NT2/D1 (cell line): ENCODE data around the gene OGFRL1.

Experiments
- DNase-seq: peaks from one replicate; pipeline ENCODE4 v3.0.0-alpha.2; 2011; ENCODE audit warnings: low read depth, low spot score
- H3K27me3 ChIP-seq: 2 replicates; pipeline ENCODE4 v1.6.0; 2011; ENCODE audit warnings: mild to moderate bottlenecking; ENCODE audit not compliant: insufficient read length, insufficient read depth
- H3K36me3 ChIP-seq: 2 replicates; pipeline ENCODE4 v1.6.1; 2011; ENCODE audit warnings: mild to moderate bottlenecking, low read length, mixed read lengths; ENCODE audit not compliant: insufficient read depth, insufficient read length
- H3K4me1 ChIP-seq: 2 replicates; pipeline ENCODE4 v1.5.1; 2011; ENCODE audit not compliant: insufficient read depth, insufficient read length
- H3K4me3 ChIP-seq: 2 replicates; pipeline ENCODE4 v1.5.1; 2011; ENCODE audit warnings: low read depth; ENCODE audit not compliant: insufficient read length
- H3K9ac ChIP-seq: 2 replicates; pipeline ENCODE4 v1.6.0; 2011; ENCODE audit warnings: low read depth; ENCODE audit not compliant: insufficient read length
- H3K9me3 ChIP-seq: 2 replicates; pipeline ENCODE4 v1.5.1; 2011; ENCODE audit warnings: mild to moderate bottlenecking, low read length; ENCODE audit not compliant: insufficient read depth
- SUZ12 ChIP-seq: IDR thresholded peaks from 2 replicates; pipeline ENCODE4 v1.6.1; 2011; ENCODE audit not compliant: insufficient read length, insufficient read depth; ENCODE audit errors: extremely low read depth
- YY1 ChIP-seq: IDR thresholded peaks from 2 replicates; pipeline ENCODE4 v1.6.1; 2011; ENCODE audit not compliant: insufficient read length, insufficient read depth
- ZNF274 ChIP-seq: IDR thresholded peaks from 2 replicates; pipeline ENCODE4 v1.6.1; 2011; ENCODE audit warnings: mild to moderate bottlenecking, low read depth, low read length

The OGFRL1 gene

DNA sequence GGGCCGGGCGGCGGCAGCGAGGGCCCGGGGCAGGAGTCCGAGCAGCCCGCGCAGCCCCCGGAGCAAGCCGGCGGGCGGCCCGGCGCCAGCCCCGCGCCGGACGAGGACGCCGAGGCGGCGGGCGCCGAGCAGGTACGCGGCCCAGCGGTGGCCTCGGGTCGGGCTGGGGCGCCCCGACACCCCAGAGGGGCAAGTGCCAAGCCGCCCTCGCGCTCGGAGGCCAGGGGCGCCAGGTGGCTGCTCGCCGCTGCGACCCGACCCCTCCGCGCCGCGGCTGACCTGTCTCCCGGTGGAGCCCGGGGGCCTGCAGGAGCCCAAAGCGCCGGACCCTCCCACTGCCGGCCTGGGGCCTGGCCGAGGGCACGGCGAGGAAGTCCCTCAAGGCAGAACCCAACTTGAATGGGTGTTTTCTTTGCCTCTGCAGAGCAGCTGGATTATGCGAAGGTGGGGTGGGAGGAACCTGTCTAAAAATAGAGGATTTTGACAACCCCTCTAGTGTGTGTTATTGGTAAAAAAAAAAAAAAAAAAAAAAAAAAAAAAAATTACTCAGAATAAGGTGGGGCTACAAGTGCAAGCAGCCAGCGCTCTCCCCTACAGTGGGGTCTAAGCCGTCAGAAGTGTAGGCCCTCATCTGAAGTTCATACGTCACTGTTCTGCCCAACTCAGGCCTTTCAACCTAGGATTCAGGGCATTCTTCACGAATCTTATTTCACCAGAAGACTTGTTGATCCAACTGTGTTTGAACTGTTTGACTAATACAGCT is 609 bp downstream of the OGFRL1 start:
- no peaks in the 10 kb centered on the region for H3K9me3 ChIP-seq
- H3K36me3 ChIP-seq: peaks cover 6% of the 10 kb centered on the region
- no peak for TF ChIP-seq YY1
- no peak for TF ChIP-seq ZNF274
- TF ChIP-seq SUZ12: no peak
- H3K4me1 ChIP-seq: no peaks in the 10 kb centered on the region
- H3K27me3 ChIP-seq: no peaks in the 10 kb centered on the region
- DNase-seq: no peak
- peak overlapping the region; percentile 79 for H3K9ac ChIP-seq
- H3K4me3 ChIP-seq: peak overlapping the region; percentile 61

GRCh38 chr6:71289802-71290175 is 1.2 kb downstream of the OGFRL1 start:
- H3K9ac ChIP-seq: no peak overlapping the region
- no peak for DNase-seq

GRCh38 chr6:71290611-71291010 is 2.0 kb downstream of the OGFRL1 start:
- Histone ChIP-seq H3K9me3 (no peaks in the 10 kb centered on the region), H3K9ac (no peak overlapping the region), H3K36me3 (peaks cover 12% of the 10 kb centered on the region), H3K27me3 (no peaks in the 10 kb centered on the region), H3K4me3 (no peak overlapping the region), H3K4me1 (no peaks in the 10 kb centered on the region)
- TF ChIP-seq ZNF274: no peak
- no peak for TF ChIP-seq SUZ12
- TF ChIP-seq YY1: no peak
- no peak for DNase-seq

More at GRCh38 chr6:71289802-71290175, 1.2 kb downstream of the OGFRL1 start:
- no peaks in the 10 kb centered on the region for H3K27me3 ChIP-seq
- H3K4me3 ChIP-seq: peak overlapping the region; percentile 61
- no peaks in the 10 kb centered on the region for H3K4me1 ChIP-seq
- H3K9me3 ChIP-seq: no peaks in the 10 kb centered on the region
- H3K36me3 ChIP-seq: peaks cover 8% of the 10 kb centered on the region
- TF ChIP-seq SUZ12 (no peak), YY1 (no peak), ZNF274 (no peak)

DNA sequence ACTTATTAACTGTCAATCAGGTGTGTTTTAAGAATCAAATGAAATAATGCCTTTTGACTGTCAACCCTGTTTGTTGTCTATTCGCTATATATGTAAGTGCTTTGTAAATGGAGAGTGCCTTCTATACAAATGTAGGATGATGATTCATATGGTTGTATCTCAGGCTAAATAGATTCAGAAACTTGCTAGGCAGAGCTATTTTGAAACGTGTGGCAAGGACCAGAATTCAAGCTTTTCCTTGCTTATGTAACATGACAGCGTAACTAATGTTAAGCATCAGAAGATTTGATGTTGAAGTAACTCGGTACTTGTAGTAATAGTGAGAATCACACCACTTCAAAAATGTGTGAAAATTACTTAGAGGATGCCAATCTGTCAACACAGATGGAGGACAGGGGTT is 3.4 kb downstream of the OGFRL1 start:
- H3K9ac ChIP-seq: no peak overlapping the region
- H3K4me1 ChIP-seq: no peaks in the 10 kb centered on the region
- DNase-seq: no peak
- peaks cover 17% of the 10 kb centered on the region for H3K36me3 ChIP-seq
- H3K9me3 ChIP-seq: no peaks in the 10 kb centered on the region
- H3K27me3 ChIP-seq: no peaks in the 10 kb centered on the region
- no peak overlapping the region for H3K4me3 ChIP-seq
- TF ChIP-seq SUZ12 (no peak), YY1 (no peak), ZNF274 (no peak)

DNA sequence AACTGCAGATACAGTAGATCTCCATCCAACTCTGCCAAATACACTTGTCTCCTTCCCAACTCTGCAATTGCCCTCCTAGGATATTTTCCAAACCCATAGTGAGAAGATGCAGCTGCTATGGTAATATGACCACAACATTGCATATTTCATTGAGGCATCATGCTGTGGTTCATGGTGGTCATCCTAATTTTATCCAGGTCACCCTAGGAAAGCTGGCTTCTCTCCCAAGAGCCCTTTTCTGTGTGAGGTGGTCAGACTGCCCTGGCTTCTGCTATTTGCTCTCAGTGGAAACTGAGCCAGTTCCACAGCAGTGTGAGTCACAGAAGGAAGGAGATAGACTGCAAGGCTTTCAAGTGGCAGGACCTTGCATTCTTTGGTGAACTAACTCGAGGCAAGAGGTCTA is 5.5 kb downstream of the OGFRL1 start:
- H3K9ac ChIP-seq: no peak overlapping the region
- DNase-seq: no peak
- H3K9me3 ChIP-seq: no peaks in the 10 kb centered on the region
- H3K4me1 ChIP-seq: no peaks in the 10 kb centered on the region
- H3K27me3 ChIP-seq: no peaks in the 10 kb centered on the region
- TF ChIP-seq ZNF274 (no peak), YY1 (no peak), SUZ12 (no peak)
- H3K4me3 ChIP-seq: no peak overlapping the region
- peaks cover 22% of the 10 kb centered on the region for H3K36me3 ChIP-seq

DNA sequence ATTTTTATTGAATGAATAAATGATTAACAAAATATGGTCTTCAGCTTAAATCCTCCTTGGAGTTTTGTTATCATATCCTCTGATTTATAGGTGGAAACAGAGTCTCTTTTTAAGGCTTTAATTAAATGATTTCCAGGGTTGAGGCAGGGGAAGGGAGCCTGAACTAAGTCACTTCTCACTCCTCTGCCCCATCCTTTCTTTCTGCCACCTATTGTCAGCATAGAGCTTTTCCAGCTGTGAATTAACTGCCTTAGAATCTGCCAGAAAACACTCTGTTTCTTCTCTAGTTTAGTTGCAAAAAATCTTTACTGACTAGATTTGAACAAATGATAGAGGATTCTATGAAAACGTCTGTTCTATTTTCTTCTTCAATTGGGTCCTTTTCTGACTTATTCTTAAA is 9.8 kb downstream of the OGFRL1 start:
- Histone ChIP-seq H3K4me1 (no peaks in the 10 kb centered on the region), H3K9me3 (no peaks in the 10 kb centered on the region), H3K36me3 (peaks cover 33% of the 10 kb centered on the region), H3K9ac (no peak overlapping the region), H3K4me3 (no peak overlapping the region), H3K27me3 (no peaks in the 10 kb centered on the region)
- DNase-seq: no peak
- no peak for TF ChIP-seq YY1
- no peak for TF ChIP-seq SUZ12
- TF ChIP-seq ZNF274: no peak

GRCh38 chr6:71299541-71300470 is 11.2 kb downstream of the OGFRL1 start:
- peaks cover 25% of the 10 kb centered on the region for H3K36me3 ChIP-seq
- no peak for TF ChIP-seq SUZ12
- TF ChIP-seq ZNF274: no peak
- TF ChIP-seq YY1: no peak
- no peak for DNase-seq

More at GRCh38 chr6:71299541-71300470, 11.2 kb downstream of the OGFRL1 start:
- Histone ChIP-seq H3K4me1 (no peaks in the 10 kb centered on the region), H3K27me3 (no peaks in the 10 kb centered on the region), H3K4me3 (no peak overlapping the region), H3K9ac (no peak overlapping the region), H3K9me3 (no peaks in the 10 kb centered on the region)
